Ammon's horn (tissue), 1 donor: ENCODE results near the gene CATSPERB.
"Not testable (repeated sequence)": the region's sequence is repeated elsewhere in the genome, so short reads cannot be mapped to it uniquely, and the experiment has no call there.

Experiments
- DNase-seq: peaks from one replicate; pipeline ENCODE4 v3.0.0-alpha.2; 2016; ENCODE audit warnings: low spot score

CATSPERB gene

GRCh38 chr14:91731986-91732385 is at the start of gene CATSPERB:
TSS of gene CATSPERB (minus strand) at chr14:91732086. CDS start at chr14:91729479, 2,607 bp downstream.
- DNase-seq: no peak

- no peak for DNase-seq
These were observed 48.6 kb upstream of the CATSPERB start for GRCh38 chr14:91780452-91780851.

- DNase-seq: no peak
These were observed 46.3 kb upstream of the CATSPERB start for GRCh38 chr14:91778217-91778616.

- DNase-seq: no peak
These were observed 42.5 kb upstream of the CATSPERB start for GRCh38 chr14:91774140-91775096.

GRCh38 chr14:91770185-91770584 is 38.3 kb upstream of the CATSPERB start:
- DNase-seq: no peak

GRCh38 chr14:91755570-91756295 is 23.8 kb upstream of the CATSPERB start:
- no peak for DNase-seq

- no peak for DNase-seq
These were observed 22.9 kb upstream of the CATSPERB start for GRCh38 chr14:91754819-91755218.

GRCh38 chr14:91754185-91754584 is 22.3 kb upstream of the CATSPERB start:
- no peak for DNase-seq

GRCh38 chr14:91753501-91754128 is 21.7 kb upstream of the CATSPERB start:
- DNase-seq: no peak

GRCh38 chr14:91752961-91753360 is 21.1 kb upstream of the CATSPERB start:
- DNase-seq: no peak

GRCh38 chr14:91751719-91752118 is 19.8 kb upstream of the CATSPERB start:
- DNase-seq: no peak

- no peak for DNase-seq
These were observed 18.8 kb upstream of the CATSPERB start for GRCh38 chr14:91750634-91751198.

GRCh38 chr14:91749868-91750267 is 18.0 kb upstream of the CATSPERB start:
- DNase-seq: no peak

GRCh38 chr14:91748049-91748448 is 16.2 kb upstream of the CATSPERB start:
- DNase-seq: no peak

- no peak for DNase-seq
These were observed 13.5 kb upstream of the CATSPERB start for GRCh38 chr14:91745344-91745743.

- DNase-seq: no peak
These were observed 12.2 kb upstream of the CATSPERB start for GRCh38 chr14:91744068-91744480.

- DNase-seq: no peak
These were observed 11.4 kb upstream of the CATSPERB start for GRCh38 chr14:91743305-91743653.

GRCh38 chr14:91742621-91743304 is 10.9 kb upstream of the CATSPERB start:
- DNase-seq: no peak

- not testable (repeated sequence) for DNase-seq
These were observed 8.0 kb upstream of the CATSPERB start for GRCh38 chr14:91739867-91740266.

GRCh38 chr14:91737619-91738018 is 5.7 kb upstream of the CATSPERB start:
- DNase-seq: no peak

- no peak for DNase-seq
These were observed 1.1 kb upstream of the CATSPERB start for GRCh38 chr14:91732859-91733477.
